Mucosa of stomach (tissue), 1 donor: ENCODE results near the gene ILKAP.
A peak's percentile ranks its signal among the peaks of the same experiment; 100 is the strongest.

Source experiments
- H3K27me3 ChIP-seq: one replicate; pipeline ENCODE4 v1.7.0; 2013; ENCODE audit warnings: mild to moderate bottlenecking, low read length; ENCODE audit not compliant: control insufficient read depth, insufficient read depth
- H3K36me3 ChIP-seq: one replicate; pipeline ENCODE4 v1.7.0; 2013; ENCODE audit warnings: low read length; ENCODE audit not compliant: control insufficient read depth, insufficient read depth
- H3K4me1 ChIP-seq: one replicate; pipeline ENCODE4 v1.7.0; 2013; ENCODE audit warnings: mild to moderate bottlenecking, low read length; ENCODE audit not compliant: control insufficient read depth, insufficient read depth
- H3K4me3 ChIP-seq: one replicate; pipeline ENCODE4 v1.7.0; 2013; ENCODE audit warnings: low read length
- H3K9ac ChIP-seq: one replicate; pipeline ENCODE4 v1.7.0; 2013; ENCODE audit warnings: mild to moderate bottlenecking, low read length, moderate library complexity
- H3K9me3 ChIP-seq: one replicate; pipeline ENCODE4 v1.7.0; 2013; ENCODE audit warnings: mild to moderate bottlenecking, low read length, moderate library complexity; ENCODE audit not compliant: control insufficient read depth
- donor health status: Pancreatic carcinoma.

ILKAP gene

GRCh38 chr2:238203094-238203972, at the start of gene ILKAP:
TSS of gene ILKAP (minus strand) at chr2:238203695. CDS start at chr2:238203553, 142 bp downstream.
- Histone ChIP-seq H3K9ac (peak within 1 kb of the TSS; percentile 90), H3K4me1 (peaks cover 16% of the 10 kb centered on the region), H3K9me3 (no peaks in the 10 kb centered on the region), H3K36me3 (no peaks in the 10 kb centered on the region), H3K27me3 (peaks cover 3% of the 10 kb centered on the region), H3K4me3 (peak within 1 kb of the TSS; percentile 80)

- no peaks in the 10 kb centered on the region for H3K27me3 ChIP-seq
- no peaks in the 10 kb centered on the region for H3K4me1 ChIP-seq
- peaks cover 25% of the 10 kb centered on the region for H3K36me3 ChIP-seq
- H3K9me3 ChIP-seq: no peaks in the 10 kb centered on the region
- H3K4me3 ChIP-seq: no peak overlapping the region
- H3K9ac ChIP-seq: no peak overlapping the region
These were observed 49.5 kb upstream of the ILKAP start for GRCh38 chr2:238252766-238253630.

GRCh38 chr2:238251986-238252385, 48.5 kb upstream of the ILKAP start:
- Histone ChIP-seq H3K9ac (no peak overlapping the region), H3K4me1 (no peaks in the 10 kb centered on the region), H3K36me3 (peaks cover 30% of the 10 kb centered on the region), H3K9me3 (no peaks in the 10 kb centered on the region), H3K4me3 (no peak overlapping the region), H3K27me3 (no peaks in the 10 kb centered on the region)

GRCh38 chr2:238251331-238251730, 47.8 kb upstream of the ILKAP start:
- Histone ChIP-seq H3K4me1 (no peaks in the 10 kb centered on the region), H3K9me3 (no peaks in the 10 kb centered on the region), H3K9ac (no peak overlapping the region), H3K36me3 (peaks cover 34% of the 10 kb centered on the region), H3K4me3 (no peak overlapping the region), H3K27me3 (no peaks in the 10 kb centered on the region)

- peaks cover 31% of the 10 kb centered on the region for H3K36me3 ChIP-seq
- no peaks in the 10 kb centered on the region for H3K27me3 ChIP-seq
- no peaks in the 10 kb centered on the region for H3K4me1 ChIP-seq
- H3K9ac ChIP-seq: no peak overlapping the region
- no peaks in the 10 kb centered on the region for H3K9me3 ChIP-seq
- no peak overlapping the region for H3K4me3 ChIP-seq
These were observed 47.4 kb upstream of the ILKAP start for GRCh38 chr2:238250896-238251295.

- no peaks in the 10 kb centered on the region for H3K9me3 ChIP-seq
- peaks cover 7% of the 10 kb centered on the region for H3K4me1 ChIP-seq
- no peak overlapping the region for H3K4me3 ChIP-seq
- peaks cover 25% of the 10 kb centered on the region for H3K36me3 ChIP-seq
- no peak overlapping the region for H3K9ac ChIP-seq
- H3K27me3 ChIP-seq: no peaks in the 10 kb centered on the region
These were observed 44.5 kb upstream of the ILKAP start for GRCh38 chr2:238247841-238248453.

- Histone ChIP-seq H3K4me3 (no peak overlapping the region), H3K4me1 (peaks cover 11% of the 10 kb centered on the region), H3K36me3 (peaks cover 20% of the 10 kb centered on the region), H3K9ac (peak overlapping the region; percentile 22), H3K27me3 (no peaks in the 10 kb centered on the region), H3K9me3 (no peaks in the 10 kb centered on the region)
These were observed 43.7 kb upstream of the ILKAP start for GRCh38 chr2:238247002-238247822.

GRCh38 chr2:238244151-238244550, 40.7 kb upstream of the ILKAP start:
- Histone ChIP-seq H3K4me1 (peaks cover 11% of the 10 kb centered on the region), H3K36me3 (peaks cover 13% of the 10 kb centered on the region), H3K27me3 (peaks cover under 1% of the 10 kb centered on the region), H3K9ac (no peak overlapping the region), H3K4me3 (no peak overlapping the region), H3K9me3 (no peaks in the 10 kb centered on the region)

GRCh38 chr2:238243496-238244076, 40.1 kb upstream of the ILKAP start:
- Histone ChIP-seq H3K4me1 (peaks cover 11% of the 10 kb centered on the region), H3K27me3 (peaks cover 6% of the 10 kb centered on the region), H3K4me3 (no peak overlapping the region), H3K9ac (no peak overlapping the region), H3K36me3 (peaks cover 13% of the 10 kb centered on the region), H3K9me3 (no peaks in the 10 kb centered on the region)

GRCh38 chr2:238242731-238243495, 39.4 kb upstream of the ILKAP start:
- Histone ChIP-seq H3K4me3 (no peak overlapping the region), H3K27me3 (peaks cover 11% of the 10 kb centered on the region), H3K36me3 (peaks cover 13% of the 10 kb centered on the region), H3K9me3 (no peaks in the 10 kb centered on the region), H3K9ac (no peak overlapping the region), H3K4me1 (peaks cover 11% of the 10 kb centered on the region)
